GM18508 (cell line): Measurements from ENCODE around the gene KDM4B.

Source experiments
- ATAC-seq: cut with Tn5 transposase; IDR thresholded peaks from one replicate; pipeline ENCODE4 v1.9.1; 2021; ENCODE audit warnings: moderate number of reproducible peaks; ENCODE audit not compliant: insufficient read depth, unreplicated experiment

Gene KDM4B

GRCh38 chr19:5143471-5144411 lies 174.8 kb downstream of the KDM4B start:
- ATAC-seq, result no peak

GRCh38 chr19:5144545-5145179 lies 175.7 kb downstream of the KDM4B start:
- ATAC-seq, result no peak

- ATAC-seq, result no peak
Observed at GRCh38 chr19:5145521-5146511, 176.9 kb downstream of the KDM4B start.

- ATAC-seq, result no peak
Observed at GRCh38 chr19:5147074-5147977, 178.4 kb downstream of the KDM4B start.

GRCh38 chr19:5147978-5148793 lies 179.3 kb downstream of the KDM4B start:
- ATAC-seq, result no peak

GRCh38 chr19:5148794-5149190 lies 179.9 kb downstream of the KDM4B start:
- no peak for ATAC-seq

- ATAC-seq, result no peak
Observed at GRCh38 chr19:5149508-5149907, 180.6 kb downstream of the KDM4B start.

- ATAC-seq, result no peak
Observed at GRCh38 chr19:5149932-5150901, 181.3 kb downstream of the KDM4B start.

GRCh38 chr19:5150902-5151741 lies 182.2 kb downstream of the KDM4B start:
- no peak for ATAC-seq

GRCh38 chr19:5152013-5152763 lies 183.3 kb downstream of the KDM4B start:
- no peak for ATAC-seq

GRCh38 chr19:5152767-5153532 lies 184.0 kb downstream of the KDM4B start:
- no peak for ATAC-seq

GRCh38 chr19:5153601-5154128 lies 184.8 kb downstream of the KDM4B start:
- no peak for ATAC-seq

GRCh38 chr19:5154129-5154798 lies 185.4 kb downstream of the KDM4B start:
- ATAC-seq, result no peak

- ATAC-seq, result no peak
Observed at GRCh38 chr19:5154799-5155426, 186.0 kb downstream of the KDM4B start.
